DOHH2 (cell line): ENCODE results near the gene HPCAL4.

ENCODE experiments used
- H3F3A ChIP-seq: fragments of 200-600 bp; sonication (generic), shearing (Covaris generic); 2 replicates; pipeline ENCODE4 v1.6.0; 2016; ENCODE audit warnings: antibody characterized with exemption, mild to moderate bottlenecking; ENCODE audit not compliant: control insufficient read depth, insufficient read depth
- H3K27ac ChIP-seq: fragments of 200-600 bp; sonication (generic); 2 replicates; pipeline ENCODE4 v1.5.1; 2014; ENCODE audit warnings: low read depth, mild to moderate bottlenecking, low read length, moderate library complexity
- H3K27me3 ChIP-seq: fragments of 200-600 bp; sonication (generic); 2 replicates; pipeline ENCODE4 v1.6.1; 2014; ENCODE audit warnings: mild to moderate bottlenecking, low read length, mixed read lengths; ENCODE audit not compliant: control insufficient read depth
- H3K36me3 ChIP-seq: fragments of 200-600 bp; sonication (generic); 2 replicates; pipeline ENCODE4 v1.6.1; 2014; ENCODE audit warnings: mild to moderate bottlenecking, low read length, moderate library complexity, mixed read lengths; ENCODE audit not compliant: control insufficient read depth
- H3K4me1 ChIP-seq: fragments of 200-600 bp; sonication (generic); 2 replicates; pipeline ENCODE4 v1.6.1; 2014; ENCODE audit warnings: mild to moderate bottlenecking, low read length, mixed read lengths; ENCODE audit not compliant: control insufficient read depth
- H3K4me2 ChIP-seq: fragments of 200-600 bp; sonication (generic); 2 replicates; pipeline ENCODE4 v1.6.0; 2014; ENCODE audit warnings: mild to moderate bottlenecking, low read length, moderate library complexity
- H3K4me3 ChIP-seq: fragments of 200-600 bp; sonication (generic); 2 replicates; pipeline ENCODE4 v1.5.1; 2014; ENCODE audit warnings: mild to moderate bottlenecking, low read length, mixed read lengths
- H3K79me2 ChIP-seq: fragments of 200-600 bp; sonication (generic); 2 replicates; pipeline ENCODE4 v1.6.1; 2014; ENCODE audit warnings: mild to moderate bottlenecking, low read length, mixed read lengths; ENCODE audit not compliant: control insufficient read depth
- H3K9me2 ChIP-seq: fragments of 200-600 bp; sonication (generic); replicated peaks from 2 replicates; pipeline ENCODE4 v1.6.1; 2014; ENCODE audit warnings: mild to moderate bottlenecking, low read length, mixed read lengths; ENCODE audit not compliant: control insufficient read depth
- H3K9me3 ChIP-seq: fragments of 200-600 bp; sonication (generic); 2 replicates; pipeline ENCODE4 v1.6.1; 2014; ENCODE audit warnings: antibody characterized with exemption, low read length, mixed read lengths; ENCODE audit not compliant: control insufficient read depth, insufficient read depth
- H4K20me1 ChIP-seq: fragments of 200-600 bp; sonication (generic); 2 replicates; pipeline ENCODE4 v1.6.0; 2014; ENCODE audit warnings: low read depth, mild to moderate bottlenecking, antibody characterized with exemption, low read length, moderate library complexity; ENCODE audit not compliant: control insufficient read depth, insufficient read depth
- EZH2phosphoT487 ChIP-seq: fragments of 200-600 bp; sonication (generic); IDR thresholded peaks from 2 replicates; pipeline ENCODE4 v1.6.1; 2017; ENCODE audit warnings: borderline replicate concordance, mild to moderate bottlenecking, antibody characterized with exemption, low read length, moderate library complexity, mixed read lengths
- TF ChIP-seq, protein P1 (sequence below): fragments of 200-600 bp; sonication (generic); IDR thresholded peaks from one replicate; pipeline ENCODE4 v1.5.1; 2014; ENCODE audit warnings: antibody characterized with exemption, mild to moderate bottlenecking, low read depth, low read length; ENCODE audit not compliant: poor library complexity, severe bottlenecking

The HPCAL4 gene

DNA sequence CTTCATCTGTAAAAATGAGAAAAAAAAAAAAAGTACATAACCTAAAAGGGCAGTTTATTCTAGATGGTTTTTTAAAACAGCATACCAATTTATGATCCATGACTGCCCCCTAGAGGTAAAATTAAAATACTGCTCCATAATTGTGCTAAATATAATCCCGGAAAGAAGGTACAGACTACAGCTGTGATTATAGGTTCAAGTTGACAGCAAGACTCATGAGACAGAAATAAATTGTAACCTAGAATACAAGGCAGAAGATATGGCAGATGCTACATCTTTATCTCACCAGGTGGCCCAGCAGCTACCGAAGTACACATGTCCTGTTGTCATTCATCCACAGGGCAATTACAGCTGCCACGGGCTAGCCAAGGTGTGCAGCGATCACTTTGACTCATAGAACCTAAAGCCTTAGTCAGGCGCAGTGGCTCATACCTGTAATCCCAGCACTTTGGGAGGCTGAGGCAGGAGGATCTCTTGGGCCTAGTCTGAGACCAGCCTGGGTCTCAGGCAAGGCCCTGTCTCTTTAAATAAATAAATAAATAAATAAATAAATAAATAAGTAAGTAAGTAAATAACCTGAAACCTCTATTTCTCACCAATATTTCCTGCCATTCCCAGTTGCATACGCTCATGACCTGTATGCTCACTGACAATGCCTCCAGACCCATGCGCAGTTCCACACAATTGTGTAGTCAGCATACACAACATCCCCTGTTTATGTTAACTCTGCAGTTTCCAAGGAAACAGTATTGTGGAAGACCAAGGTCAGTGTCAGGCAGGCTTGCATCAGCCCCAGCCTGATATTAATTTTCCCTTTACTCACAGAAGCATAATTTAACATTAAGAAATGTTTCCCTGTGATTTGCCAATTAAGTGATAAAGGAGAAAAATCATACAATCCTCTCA, 29.1 kb upstream of the HPCAL4 start:
- Histone ChIP-seq H4K20me1 (no peaks in the 10 kb centered on the region), H3K79me2 (no peaks in the 10 kb centered on the region), H3K27me3 (peaks cover 47% of the 10 kb centered on the region), H3K9me2 (no peaks in the 10 kb centered on the region), H3K27ac (no peak overlapping the region), H3F3A (no peaks in the 10 kb centered on the region), H3K4me3 (no peak overlapping the region), H3K9me3 (no peaks in the 10 kb centered on the region), H3K36me3 (no peaks in the 10 kb centered on the region), H3K4me1 (peaks cover 4% of the 10 kb centered on the region), H3K4me2 (peak overlapping the region; percentile 53)
- TF ChIP-seq, protein P1, sequence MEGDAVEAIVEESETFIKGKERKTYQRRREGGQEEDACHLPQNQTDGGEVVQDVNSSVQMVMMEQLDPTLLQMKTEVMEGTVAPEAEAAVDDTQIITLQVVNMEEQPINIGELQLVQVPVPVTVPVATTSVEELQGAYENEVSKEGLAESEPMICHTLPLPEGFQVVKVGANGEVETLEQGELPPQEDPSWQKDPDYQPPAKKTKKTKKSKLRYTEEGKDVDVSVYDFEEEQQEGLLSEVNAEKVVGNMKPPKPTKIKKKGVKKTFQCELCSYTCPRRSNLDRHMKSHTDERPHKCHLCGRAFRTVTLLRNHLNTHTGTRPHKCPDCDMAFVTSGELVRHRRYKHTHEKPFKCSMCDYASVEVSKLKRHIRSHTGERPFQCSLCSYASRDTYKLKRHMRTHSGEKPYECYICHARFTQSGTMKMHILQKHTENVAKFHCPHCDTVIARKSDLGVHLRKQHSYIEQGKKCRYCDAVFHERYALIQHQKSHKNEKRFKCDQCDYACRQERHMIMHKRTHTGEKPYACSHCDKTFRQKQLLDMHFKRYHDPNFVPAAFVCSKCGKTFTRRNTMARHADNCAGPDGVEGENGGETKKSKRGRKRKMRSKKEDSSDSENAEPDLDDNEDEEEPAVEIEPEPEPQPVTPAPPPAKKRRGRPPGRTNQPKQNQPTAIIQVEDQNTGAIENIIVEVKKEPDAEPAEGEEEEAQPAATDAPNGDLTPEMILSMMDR, result peak; percentile 72
- TF ChIP-seq EZH2phosphoT487, result no peak

DNA sequence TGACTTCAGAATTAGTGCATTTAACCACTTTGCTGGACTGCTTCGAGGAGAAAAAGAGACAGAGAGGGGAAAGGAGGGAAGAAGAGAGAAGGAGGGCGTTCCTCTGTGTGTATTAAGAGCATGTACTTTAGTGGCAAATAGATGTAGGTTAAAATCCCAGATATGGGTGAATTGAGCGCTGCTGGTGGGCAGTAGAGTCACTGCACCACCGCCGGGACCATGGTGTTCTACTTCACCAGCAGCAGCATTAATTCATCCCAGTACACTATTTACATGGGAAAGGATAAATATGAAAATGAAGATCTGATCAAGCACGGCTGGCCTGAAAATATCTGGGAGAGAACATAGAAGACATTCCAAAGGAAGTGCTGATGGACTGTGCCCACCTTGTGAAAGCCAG, 26.6 kb upstream of the HPCAL4 start:
- Histone ChIP-seq H3K4me2 (no peak overlapping the region), H3K36me3 (no peaks in the 10 kb centered on the region), H3K27ac (no peak overlapping the region), H3F3A (no peaks in the 10 kb centered on the region), H4K20me1 (no peaks in the 10 kb centered on the region), H3K27me3 (peaks cover 39% of the 10 kb centered on the region), H3K4me1 (peaks cover 4% of the 10 kb centered on the region), H3K79me2 (no peaks in the 10 kb centered on the region), H3K9me2 (no peaks in the 10 kb centered on the region), H3K4me3 (no peak overlapping the region), H3K9me3 (no peaks in the 10 kb centered on the region)
- TF ChIP-seq, protein P1, result no peak
- TF ChIP-seq EZH2phosphoT487, result no peak

DNA sequence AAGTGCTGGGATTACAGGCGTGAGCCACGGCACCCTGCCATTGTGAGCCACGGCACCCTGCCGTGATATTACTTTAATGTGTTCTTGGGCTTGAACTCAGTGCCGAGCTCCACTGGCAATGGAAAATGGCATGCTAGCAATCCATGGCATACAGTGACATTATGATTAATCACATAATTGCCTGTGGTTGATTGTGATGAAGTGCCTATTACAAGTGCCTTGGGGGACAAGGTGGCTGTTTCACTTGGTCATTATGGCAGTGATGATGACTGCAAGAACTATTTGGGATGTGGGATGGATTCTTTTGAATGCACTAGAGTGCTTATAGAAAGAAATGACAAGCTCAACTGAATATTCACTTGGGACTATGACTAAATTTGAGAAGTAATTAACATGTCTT, 22.3 kb upstream of the HPCAL4 start:
- Histone ChIP-seq H3K9me3 (no peaks in the 10 kb centered on the region), H3K27me3 (peaks cover 25% of the 10 kb centered on the region), H3K4me1 (no peaks in the 10 kb centered on the region), H3K9me2 (no peaks in the 10 kb centered on the region), H3K4me2 (no peak overlapping the region), H3K27ac (no peak overlapping the region), H3K4me3 (no peak overlapping the region), H3K79me2 (no peaks in the 10 kb centered on the region), H3K36me3 (no peaks in the 10 kb centered on the region), H4K20me1 (no peaks in the 10 kb centered on the region), H3F3A (no peaks in the 10 kb centered on the region)
- TF ChIP-seq, protein P1, result no peak
- no peak for TF ChIP-seq EZH2phosphoT487
